ENCODE data around the gene AKR1B1. TPM values are rescaled to one million over a fixed set of nuclear protein-coding genes. Genes with fewer than 3 reads are reported as not detected.

Gene AKR1B1
- total and polyA plus RNA-seq, 2 of the 13 experiments (the other 11 are each of a cell fraction or from before 2014, with no cell fraction given) = 89.9 to 133 TPM

DNA sequence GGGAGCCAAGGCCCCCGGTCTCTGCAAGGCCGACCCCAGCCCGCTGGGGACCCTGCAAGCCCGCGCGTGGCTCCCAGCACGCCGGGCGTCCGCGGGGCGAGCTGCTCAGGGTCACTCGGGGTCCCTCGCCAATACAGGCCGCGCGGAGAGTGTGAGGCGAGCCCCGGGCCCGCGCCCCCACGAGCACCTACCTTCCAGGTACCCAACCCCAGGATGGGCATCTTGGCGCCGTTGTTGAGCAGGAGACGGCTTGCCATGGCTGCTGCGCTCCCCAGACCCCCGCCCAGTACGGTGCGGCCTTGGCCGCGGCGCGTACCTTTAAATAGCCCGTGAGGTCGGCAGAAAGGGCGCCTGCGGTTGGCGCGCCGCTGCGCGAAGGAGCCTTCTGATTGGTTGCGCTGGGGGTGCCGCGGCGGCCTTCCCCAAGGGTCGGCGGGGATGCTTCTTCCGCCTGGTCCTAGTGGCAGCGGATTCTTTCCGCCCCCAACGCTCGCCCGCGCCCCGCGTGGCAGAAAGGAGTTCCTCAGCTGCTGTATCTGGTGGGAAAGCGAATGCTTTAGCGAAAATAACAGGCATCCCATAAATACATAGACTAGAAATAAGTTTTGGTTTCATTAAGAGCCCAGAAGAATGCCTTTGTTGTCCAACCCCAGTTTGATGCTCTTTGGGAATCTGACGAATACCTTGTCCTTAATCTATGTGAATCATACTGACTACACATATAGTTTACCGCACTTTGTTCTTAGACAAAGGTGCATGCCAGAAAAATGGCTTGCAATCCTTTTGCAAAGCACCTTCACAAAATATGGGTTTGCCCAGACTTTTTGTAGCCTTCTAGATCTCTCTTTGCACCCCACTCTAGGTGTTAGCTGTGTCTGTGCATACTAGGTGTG is at the start of gene AKR1B1 (continued):
- TF ChIP-seq, protein P1, sequence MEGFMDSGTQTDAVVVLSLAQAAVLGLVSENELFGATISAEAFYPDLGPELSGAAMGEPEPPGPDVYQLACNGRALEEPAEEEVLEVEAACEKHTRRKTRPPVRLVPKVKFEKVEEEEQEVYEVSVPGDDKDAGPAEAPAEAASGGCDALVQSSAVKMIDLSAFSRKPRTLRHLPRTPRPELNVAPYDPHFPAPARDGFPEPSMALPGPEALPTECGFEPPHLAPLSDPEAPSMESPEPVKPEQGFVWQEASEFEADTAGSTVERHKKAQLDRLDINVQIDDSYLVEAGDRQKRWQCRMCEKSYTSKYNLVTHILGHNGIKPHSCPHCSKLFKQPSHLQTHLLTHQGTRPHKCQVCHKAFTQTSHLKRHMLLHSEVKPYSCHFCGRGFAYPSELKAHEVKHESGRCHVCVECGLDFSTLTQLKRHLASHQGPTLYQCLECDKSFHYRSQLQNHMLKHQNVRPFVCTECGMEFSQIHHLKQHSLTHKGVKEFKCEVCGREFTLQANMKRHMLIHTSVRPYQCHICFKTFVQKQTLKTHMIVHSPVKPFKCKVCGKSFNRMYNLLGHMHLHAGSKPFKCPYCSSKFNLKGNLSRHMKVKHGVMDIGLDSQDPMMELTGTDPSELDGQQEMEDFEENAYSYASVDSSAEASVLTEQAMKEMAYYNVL (CRISPR knock-in tag; IDR thresholded peaks at IDR 0.05; ENCODE audit: borderline replicate concordance) = no peak
- TF ChIP-seq, protein P2, sequence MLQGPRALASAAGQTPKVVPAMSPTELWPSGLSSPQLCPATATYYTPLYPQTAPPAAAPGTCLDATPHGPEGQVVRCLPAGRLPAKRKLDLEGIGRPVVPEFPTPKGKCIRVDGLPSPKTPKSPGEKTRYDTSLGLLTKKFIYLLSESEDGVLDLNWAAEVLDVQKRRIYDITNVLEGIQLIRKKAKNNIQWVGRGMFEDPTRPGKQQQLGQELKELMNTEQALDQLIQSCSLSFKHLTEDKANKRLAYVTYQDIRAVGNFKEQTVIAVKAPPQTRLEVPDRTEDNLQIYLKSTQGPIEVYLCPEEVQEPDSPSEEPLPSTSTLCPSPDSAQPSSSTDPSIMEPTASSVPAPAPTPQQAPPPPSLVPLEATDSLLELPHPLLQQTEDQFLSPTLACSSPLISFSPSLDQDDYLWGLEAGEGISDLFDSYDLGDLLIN (CRISPR knock-in tag; IDR thresholded peaks at IDR 0.05; ENCODE audit: borderline replicate concordance) = 0 out of 2 replicates have a peak, but pooled peaks have one; percentile 16
- TF ChIP-seq, protein P3, sequence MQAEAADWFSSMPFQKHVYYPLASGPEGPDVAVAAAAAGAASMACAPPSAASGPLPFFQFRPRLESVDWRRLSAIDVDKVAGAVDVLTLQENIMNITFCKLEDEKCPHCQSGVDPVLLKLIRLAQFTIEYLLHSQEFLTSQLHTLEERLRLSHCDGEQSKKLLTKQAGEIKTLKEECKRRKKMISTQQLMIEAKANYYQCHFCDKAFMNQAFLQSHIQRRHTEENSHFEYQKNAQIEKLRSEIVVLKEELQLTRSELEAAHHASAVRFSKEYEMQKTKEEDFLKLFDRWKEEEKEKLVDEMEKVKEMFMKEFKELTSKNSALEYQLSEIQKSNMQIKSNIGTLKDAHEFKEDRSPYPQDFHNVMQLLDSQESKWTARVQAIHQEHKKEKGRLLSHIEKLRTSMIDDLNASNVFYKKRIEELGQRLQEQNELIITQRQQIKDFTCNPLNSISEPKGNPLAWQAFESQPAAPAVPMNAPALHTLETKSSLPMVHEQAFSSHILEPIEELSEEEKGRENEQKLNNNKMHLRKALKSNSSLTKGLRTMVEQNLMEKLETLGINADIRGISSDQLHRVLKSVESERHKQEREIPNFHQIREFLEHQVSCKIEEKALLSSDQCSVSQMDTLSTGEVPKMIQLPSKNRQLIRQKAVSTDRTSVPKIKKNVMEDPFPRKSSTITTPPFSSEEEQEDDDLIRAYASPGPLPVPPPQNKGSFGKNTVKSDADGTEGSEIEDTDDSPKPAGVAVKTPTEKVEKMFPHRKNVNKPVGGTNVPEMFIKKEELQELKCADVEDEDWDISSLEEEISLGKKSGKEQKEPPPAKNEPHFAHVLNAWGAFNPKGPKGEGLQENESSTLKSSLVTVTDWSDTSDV (CRISPR knock-in tag; IDR thresholded peaks at IDR 0.05) = 0 out of 2 replicates have a peak, but pooled peaks have one; percentile 32
- TF ChIP-seq, protein P4, sequence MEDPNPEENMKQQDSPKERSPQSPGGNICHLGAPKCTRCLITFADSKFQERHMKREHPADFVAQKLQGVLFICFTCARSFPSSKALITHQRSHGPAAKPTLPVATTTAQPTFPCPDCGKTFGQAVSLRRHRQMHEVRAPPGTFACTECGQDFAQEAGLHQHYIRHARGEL (CRISPR knock-in tag; IDR thresholded peaks at IDR 0.05) = no peak
- TF ChIP-seq ZNF256 (CRISPR knock-in tag; conservative IDR thresholded peaks at IDR 0.05) (no peak; the same call in 1 of the 2 replicates), MAFK (conservative IDR thresholded peaks at IDR 0.05 in 1 of 2, IDR thresholded peaks at IDR 0.05 in 1 of 2; ENCODE audit: low read length in 2 of 2) (no peak), KDM5B (CRISPR knock-in tag; IDR thresholded peaks at IDR 0.05; ENCODE audit: borderline replicate concordance) (peak; percentile 80; the same call in 1 of the 2 replicates), ZNF557 (CRISPR knock-in tag; IDR thresholded peaks at IDR 0.05) (0 out of 2 replicates have a peak, but pooled peaks have one; percentile 23)
- TF ChIP-seq, protein P5, sequence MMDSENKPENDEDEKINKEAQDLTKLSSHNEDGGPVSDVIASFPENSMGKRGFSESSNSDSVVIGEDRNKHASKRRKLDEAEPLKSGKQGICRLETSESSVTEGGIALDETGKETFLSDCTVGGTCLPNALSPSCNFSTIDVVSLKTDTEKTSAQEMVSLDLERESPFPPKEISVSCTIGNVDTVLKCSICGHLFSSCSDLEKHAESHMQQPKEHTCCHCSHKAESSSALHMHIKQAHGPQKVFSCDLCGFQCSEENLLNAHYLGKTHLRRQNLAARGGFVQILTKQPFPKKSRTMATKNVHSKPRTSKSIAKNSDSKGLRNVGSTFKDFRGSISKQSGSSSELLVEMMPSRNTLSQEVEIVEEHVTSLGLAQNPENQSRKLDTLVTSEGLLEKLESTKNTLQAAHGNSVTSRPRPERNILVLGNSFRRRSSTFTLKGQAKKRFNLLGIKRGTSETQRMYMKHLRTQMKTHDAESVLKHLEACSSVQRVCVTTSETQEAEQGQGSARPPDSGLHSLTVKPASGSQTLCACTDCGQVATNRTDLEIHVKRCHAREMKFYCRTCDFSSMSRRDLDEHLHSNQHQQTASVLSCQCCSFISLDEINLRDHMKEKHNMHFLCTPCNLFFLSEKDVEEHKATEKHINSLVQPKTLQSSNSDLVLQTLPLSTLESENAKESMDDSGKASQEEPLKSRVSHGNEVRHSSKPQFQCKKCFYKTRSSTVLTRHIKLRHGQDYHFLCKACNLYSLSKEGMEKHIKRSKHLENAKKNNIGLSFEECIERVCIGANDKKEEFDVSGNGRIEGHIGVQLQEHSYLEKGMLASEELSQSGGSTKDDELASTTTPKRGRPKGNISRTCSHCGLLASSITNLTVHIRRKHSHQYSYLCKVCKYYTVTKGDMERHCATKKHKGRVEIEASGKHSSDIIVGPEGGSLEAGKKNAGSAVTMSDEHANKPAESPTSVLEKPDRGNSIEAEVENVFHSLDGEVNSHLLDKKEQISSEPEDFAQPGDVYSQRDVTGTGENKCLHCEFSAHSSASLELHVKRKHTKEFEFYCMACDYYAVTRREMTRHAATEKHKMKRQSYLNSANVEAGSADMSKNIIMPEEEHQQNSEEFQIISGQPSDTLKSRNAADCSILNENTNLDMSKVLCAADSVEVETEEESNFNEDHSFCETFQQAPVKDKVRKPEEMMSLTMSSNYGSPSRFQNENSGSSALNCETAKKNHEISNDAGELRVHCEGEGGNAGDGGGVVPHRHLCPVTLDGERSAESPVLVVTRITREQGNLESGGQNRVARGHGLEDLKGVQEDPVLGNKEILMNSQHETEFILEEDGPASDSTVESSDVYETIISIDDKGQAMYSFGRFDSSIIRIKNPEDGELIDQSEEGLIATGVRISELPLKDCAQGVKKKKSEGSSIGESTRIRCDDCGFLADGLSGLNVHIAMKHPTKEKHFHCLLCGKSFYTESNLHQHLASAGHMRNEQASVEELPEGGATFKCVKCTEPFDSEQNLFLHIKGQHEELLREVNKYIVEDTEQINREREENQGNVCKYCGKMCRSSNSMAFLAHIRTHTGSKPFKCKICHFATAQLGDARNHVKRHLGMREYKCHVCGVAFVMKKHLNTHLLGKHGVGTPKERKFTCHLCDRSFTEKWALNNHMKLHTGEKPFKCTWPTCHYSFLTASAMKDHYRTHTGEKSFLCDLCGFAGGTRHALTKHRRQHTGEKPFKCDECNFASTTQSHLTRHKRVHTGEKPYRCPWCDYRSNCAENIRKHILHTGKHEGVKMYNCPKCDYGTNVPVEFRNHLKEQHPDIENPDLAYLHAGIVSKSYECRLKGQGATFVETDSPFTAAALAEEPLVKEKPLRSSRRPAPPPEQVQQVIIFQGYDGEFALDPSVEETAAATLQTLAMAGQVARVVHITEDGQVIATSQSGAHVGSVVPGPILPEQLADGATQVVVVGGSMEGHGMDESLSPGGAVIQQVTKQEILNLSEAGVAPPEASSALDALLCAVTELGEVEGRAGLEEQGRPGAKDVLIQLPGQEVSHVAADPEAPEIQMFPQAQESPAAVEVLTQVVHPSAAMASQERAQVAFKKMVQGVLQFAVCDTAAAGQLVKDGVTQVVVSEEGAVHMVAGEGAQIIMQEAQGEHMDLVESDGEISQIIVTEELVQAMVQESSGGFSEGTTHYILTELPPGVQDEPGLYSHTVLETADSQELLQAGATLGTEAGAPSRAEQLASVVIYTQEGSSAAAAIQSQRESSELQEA (CRISPR knock-in tag; IDR thresholded peaks at IDR 0.05; ENCODE audit: not compliant biosample characterization) = no peak

Data from HepG2 (cell line).